NCI-H82 (cell line): Measurements from ENCODE around the gene TCEA3.
A peak's percentile ranks its signal among the peaks of the same experiment; 100 is the strongest.

Source experiments
- DNase-seq: peaks from one replicate; lab custom pipeline; 2025; lab: John Stamatoyannopoulos, UW

Gene TCEA3

DNA sequence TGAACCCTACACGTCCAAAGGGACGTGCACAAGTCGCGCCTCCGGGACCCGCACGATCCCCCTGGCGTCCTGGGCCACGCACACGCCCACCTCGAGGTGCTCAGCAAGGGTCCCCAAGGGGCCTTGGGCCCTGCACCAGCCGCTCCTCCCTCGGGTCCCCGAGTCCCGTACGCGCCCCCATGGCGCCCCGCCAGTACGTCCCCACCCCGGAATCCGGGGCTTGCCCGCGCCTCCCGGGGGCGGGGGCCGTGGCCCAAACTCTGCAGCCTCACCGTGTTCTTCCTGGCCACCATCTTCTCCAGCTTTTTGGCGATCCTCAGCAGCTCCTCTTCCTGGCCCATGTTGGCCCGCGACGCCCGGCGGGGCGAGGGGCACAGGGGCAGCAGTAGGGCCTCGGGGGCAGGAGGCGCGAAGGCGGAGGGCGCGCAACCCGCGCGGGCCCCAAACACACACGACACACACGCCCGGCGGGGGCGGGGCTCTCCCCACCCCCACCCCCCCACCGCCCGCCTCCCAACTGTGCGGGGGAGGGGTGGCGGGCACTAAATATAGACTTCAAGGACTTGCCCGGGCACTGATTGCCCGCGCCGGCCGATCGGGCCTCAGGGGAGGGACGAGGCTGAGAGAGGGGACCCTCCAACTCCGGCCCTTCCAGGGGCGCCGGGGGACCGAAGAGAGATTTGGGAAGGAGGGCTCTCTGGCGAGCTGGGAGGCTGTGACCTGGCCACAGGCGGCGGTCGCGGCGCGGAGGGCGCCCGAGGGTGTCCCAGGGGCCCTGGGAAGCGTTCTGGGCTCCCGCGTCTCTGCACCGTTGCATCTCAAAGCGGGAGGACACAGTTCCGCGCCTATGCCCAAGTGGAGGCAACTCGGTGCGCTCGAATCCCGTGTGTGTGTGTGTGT lies at the start of gene TCEA3:
TCEA3 (minus strand) TSS at position 456 of the 900 bp plus-strand sequence; CDS start at position 341, 115 bp downstream.
- no peak for DNase-seq

- no peak for DNase-seq
These were observed 48.7 kb upstream of the TCEA3 start for GRCh38 chr1:23473037-23473800.

DNA sequence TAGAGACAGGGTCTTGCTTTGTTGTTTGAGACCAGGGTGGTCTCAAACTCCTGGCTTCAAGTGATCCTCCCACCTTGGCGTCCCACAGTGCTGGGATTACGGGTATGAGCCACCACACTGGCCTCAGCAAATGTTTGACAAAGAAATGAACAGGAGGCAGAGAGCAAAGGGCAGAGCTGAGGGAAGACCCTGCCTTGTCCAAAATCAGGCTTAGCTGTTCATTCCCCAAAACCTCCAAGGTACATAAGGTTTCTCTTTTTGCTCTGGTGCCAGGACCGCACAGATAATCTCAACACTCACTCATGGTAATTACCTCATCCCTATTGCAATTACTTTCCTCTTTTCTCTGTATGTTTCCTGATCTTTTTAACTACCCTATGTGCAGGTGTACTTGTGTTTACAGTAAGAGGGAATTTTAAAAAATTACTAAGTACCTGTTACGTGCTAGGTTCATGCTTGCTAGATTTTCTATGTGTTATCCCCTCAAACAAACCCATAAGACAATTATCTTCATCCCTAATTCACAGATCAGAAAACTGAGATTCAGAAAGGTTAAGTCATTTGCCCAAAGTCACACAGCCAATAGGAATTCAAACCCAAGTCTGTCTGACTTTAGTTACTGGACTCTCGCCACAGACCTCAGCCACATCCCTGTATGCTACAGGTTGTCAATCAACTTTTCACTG lies 47.9 kb upstream of the TCEA3 start:
- no peak for DNase-seq

DNA sequence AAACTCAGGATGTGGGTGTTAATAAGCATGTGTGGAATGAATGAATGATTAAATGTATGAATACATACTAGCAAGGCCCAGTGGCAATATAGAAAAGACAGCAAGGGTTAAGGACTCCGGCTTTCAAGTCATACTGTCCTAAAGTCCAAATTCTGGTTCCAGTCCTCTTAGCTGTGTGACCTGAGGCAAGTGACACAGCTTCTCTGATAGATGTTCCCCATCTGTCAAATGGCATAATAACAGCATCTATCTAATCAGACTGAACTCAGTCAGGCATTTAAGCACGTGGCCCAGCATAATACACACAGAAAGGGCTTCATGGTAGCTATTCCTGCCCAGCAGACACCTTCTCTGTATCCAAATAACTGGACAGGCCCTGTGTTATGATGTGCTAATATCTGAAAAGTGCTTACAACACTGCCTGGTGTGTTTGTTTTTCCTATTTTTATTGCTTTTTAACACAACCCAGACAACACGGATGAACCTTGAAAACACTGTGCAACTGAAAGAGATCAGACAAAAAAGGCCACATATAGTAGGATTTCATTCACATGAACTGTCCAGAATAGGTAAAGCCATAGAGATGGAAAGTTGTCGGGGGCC lies 47.0 kb upstream of the TCEA3 start:
- DNase-seq: no peak

GRCh38 chr1:23470282-23471070 lies 45.9 kb upstream of the TCEA3 start:
- DNase-seq: no peak

DNA sequence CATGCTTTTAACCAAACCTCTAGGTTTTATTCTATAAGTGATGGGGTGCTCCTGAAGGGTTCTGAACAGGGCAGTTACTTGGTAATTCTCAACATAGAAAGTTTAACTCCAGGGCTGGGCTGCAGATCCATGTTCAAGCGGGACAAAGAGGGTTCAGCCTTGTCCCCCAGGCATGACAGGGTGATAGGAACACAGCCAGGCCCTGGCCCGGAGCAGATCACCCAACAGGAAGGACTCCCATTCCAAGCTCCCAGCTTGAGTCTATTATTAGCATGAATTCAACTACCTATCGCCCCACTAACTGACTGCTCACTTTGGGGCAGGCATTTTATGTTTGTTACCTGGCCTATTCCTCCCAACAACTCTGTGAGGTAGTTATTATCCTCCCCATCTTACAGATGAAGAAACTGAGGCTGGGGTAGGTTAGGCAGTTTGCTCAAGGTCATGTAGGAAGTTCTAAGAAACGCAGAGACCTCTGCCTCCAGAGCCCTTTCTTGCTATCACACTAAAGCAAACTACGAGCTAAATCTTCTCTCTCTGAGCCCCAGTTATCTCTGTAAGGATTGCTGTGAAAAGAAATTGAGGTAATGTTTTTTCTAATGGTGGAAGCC lies 44.9 kb upstream of the TCEA3 start:
- no peak for DNase-seq

DNA sequence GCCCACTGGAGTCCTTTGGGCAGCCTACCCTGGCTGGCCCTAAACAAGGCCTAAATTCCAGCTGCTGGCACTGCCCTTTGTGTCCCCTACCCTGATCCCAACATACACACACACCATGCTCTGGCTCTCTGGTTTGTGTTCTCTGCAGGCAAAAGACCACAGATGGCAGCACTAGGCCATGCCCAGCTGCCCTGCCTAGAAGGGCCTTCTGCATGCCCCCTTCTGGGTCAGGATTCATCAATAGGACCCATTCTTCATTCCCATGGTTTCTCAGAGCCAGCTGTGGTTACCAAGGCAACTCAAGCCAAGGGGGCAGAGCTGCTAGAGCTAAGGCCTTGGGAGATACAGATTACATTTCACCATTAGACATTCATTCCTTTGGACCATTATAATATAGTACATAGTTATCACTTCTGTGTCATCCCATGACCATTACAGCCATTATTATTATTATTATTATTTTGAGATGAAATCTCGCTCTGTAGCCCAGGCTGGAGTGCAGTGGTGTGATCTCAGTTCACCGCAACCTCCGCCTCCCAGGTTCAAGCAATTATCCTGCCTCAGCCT lies 42.0 kb upstream of the TCEA3 start:
- no peak for DNase-seq

DNA sequence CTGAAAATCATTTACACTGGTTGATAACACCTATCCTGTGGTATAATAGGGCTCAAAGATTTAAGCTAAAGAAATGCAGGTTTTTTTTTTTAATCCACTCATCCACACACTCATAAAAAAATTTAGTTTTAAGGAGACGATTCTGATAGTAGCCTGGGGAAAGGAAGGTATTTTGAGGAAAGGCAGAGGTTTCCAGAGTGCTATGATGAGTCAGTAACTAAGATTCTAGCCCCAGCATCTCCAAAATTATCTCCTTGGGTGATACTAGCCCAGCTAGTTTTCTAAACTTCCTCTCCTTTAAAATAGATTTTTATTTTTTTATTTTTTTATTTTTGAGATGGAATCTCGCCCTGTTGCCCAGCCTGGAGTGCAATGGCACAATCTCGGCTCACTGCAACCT lies 38.7 kb upstream of the TCEA3 start:
- no peak for DNase-seq

- DNase-seq: no peak
These were observed 38.2 kb upstream of the TCEA3 start for GRCh38 chr1:23462766-23463165.

GRCh38 chr1:23461050-23461449 lies 36.5 kb upstream of the TCEA3 start:
- no peak for DNase-seq

GRCh38 chr1:23460519-23460918 lies 36.0 kb upstream of the TCEA3 start:
- DNase-seq: no peak

DNA sequence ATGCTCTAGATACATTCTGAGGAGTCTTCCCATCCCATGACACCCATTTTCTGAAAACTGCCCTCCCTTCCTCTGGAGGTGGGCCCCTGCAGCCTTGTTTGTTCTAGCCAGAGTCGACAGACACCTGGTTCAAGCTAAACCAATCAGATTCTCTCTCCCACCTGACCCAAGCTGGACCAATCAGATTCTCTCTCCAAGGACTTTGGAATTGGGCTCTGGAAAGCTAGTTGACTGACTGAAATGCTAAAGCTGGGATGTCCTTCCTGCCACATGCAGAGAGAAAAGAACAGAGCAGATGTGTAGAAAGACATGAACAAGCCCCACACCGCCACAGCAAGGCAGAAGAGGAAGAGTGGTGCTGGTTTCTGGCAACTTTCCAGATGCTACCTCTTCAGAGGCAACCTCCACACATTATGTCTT lies 34.8 kb upstream of the TCEA3 start:
- DNase-seq: peak; percentile 20

DNA sequence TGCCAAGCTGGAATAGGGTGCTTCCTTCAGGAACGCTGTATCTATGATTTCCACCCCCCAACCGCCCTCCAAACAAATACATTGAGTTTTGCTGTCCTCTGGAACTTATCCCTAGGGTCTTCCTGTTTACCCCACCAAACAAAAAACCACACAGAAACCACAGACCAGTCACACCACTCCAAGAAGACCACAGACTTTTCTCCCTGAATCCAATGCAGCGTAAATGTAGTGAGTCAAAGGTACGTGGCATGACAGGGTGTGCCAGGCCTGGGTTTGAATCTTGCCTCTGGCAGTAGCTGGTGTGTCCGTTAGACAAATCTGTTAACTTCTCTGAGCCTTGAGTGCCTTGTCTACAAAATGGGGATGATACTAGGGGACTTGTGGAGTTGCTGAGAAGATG lies 31.7 kb upstream of the TCEA3 start:
- no peak for DNase-seq

GRCh38 chr1:23453455-23454000 lies 29.0 kb upstream of the TCEA3 start:
- no peak for DNase-seq

DNA sequence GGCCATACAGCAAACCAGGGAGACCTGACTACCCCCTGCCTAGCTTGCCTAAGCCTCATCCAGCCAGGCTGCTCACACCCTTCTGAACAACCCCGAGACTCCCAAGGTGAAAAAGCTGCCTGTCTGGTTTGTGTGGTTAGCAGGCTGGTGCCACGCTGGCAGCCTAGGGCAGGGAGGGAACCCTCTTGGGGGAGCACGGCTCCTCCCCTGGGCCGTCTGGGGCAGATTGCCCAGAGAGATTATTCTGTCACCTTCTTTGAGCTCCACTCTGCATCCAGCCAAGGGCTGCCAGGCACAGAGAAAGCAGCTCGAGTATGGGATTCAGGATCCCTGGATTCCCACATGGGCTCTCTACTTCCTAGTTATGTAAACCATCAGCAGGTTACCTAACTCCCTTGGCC lies 27.5 kb upstream of the TCEA3 start:
- DNase-seq: no peak

- DNase-seq: no peak
These were observed 26.9 kb upstream of the TCEA3 start for GRCh38 chr1:23451441-23451840.

- no peak for DNase-seq
These were observed 26.3 kb upstream of the TCEA3 start for GRCh38 chr1:23450894-23451293.

DNA sequence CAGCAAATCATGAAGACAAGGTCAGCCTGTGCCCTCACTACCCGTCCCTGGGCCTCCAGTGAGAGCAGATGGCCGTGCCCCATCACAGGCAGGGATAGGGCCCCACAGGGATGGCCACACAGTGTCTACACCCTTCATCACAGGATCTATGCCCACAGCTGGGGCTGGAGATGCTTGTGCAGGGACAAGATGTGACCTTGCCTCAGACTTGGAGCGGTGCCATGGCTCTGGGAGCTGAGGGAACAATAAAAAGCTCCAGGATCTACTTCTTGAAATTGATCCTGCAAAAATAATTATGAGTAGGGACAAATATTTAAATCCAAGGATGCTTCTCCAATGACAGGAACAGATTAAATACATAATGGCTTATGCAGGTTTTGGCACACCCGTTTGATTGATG lies 25.4 kb upstream of the TCEA3 start:
- DNase-seq: peak; percentile 50

- DNase-seq: peak; percentile 48
These were observed 24.8 kb upstream of the TCEA3 start for GRCh38 chr1:23449306-23449705.

DNA sequence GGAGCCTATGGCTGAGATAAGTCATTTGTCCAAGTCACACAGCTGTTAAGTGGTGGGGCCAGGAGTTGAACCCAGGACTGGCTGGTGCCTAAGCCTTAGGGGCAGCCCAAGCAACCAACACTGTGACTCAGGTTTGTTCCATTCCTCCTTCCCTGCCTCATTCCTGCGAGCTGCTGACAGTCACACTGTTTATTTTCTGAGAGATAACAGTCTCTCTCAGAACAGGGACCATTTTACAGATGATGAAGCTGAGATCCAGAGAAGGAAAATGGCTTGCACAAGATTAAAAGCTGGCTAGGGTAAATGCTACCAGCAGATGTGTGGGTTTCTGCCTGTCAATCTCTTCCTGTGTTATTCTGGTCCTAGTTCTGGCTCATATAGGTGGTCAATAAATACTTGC lies 24.3 kb upstream of the TCEA3 start:
- no peak for DNase-seq
